Measurements from ENCODE around the gene DHCR7.

The DHCR7 gene, protein sequence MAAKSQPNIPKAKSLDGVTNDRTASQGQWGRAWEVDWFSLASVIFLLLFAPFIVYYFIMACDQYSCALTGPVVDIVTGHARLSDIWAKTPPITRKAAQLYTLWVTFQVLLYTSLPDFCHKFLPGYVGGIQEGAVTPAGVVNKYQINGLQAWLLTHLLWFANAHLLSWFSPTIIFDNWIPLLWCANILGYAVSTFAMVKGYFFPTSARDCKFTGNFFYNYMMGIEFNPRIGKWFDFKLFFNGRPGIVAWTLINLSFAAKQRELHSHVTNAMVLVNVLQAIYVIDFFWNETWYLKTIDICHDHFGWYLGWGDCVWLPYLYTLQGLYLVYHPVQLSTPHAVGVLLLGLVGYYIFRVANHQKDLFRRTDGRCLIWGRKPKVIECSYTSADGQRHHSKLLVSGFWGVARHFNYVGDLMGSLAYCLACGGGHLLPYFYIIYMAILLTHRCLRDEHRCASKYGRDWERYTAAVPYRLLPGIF
- long read RNA-seq, donor 1, transcript DHCR7-201 (9 exons, 2,666 nt) = major isoform, 10 of 10 reads
- long read RNA-seq, donor 1, partial matches to known transcripts = 0 of 10 reads
- long read RNA-seq, donor 1, other reads (novel, unspliced or antisense) = 0 of 10 reads
- long read RNA-seq, donor 2, transcript DHCR7-201 (9 exons, 2,666 nt) = major isoform, 5 of 6 reads
- long read RNA-seq, donor 2, partial matches to known transcripts = 0 of 6 reads
- long read RNA-seq, donor 2, other reads (novel, unspliced or antisense) = 0 of 6 reads
- long read RNA-seq, donor 3, transcript DHCR7-201 (9 exons, 2,666 nt) = major isoform, 6 of 7 reads
- long read RNA-seq, donor 3, partial matches to known transcripts = 0 of 7 reads
- long read RNA-seq, donor 3, other reads (novel, unspliced or antisense) = 0 of 7 reads
- long read RNA-seq, donor 4, transcript DHCR7-201 (9 exons, 2,666 nt) = major isoform, 8 of 22 reads
- long read RNA-seq, donor 4, partial matches to known transcripts = 11 of 22 reads
- long read RNA-seq, donor 4, other reads (novel, unspliced or antisense) = 0 of 22 reads
- long read RNA-seq, donor 5, transcript DHCR7-201 (9 exons, 2,666 nt) = major isoform, 13 of 13 reads
- long read RNA-seq, donor 5, partial matches to known transcripts = 0 of 13 reads
- long read RNA-seq, donor 5, other reads (novel, unspliced or antisense) = 0 of 13 reads
- long read RNA-seq, donor 6, transcript DHCR7-201 (9 exons, 2,666 nt) = major isoform, 9 of 18 reads
- long read RNA-seq, donor 6, partial matches to known transcripts = 8 of 18 reads
- long read RNA-seq, donor 6, other reads (novel, unspliced or antisense) = 0 of 18 reads
- long read RNA-seq, donor 7, transcript DHCR7-201 (9 exons, 2,666 nt) = major isoform, 12 of 31 reads
- long read RNA-seq, donor 7, partial matches to known transcripts = 11 of 31 reads
- long read RNA-seq, donor 7, other reads (novel, unspliced or antisense) = 8 of 31 reads
- long read RNA-seq, donor 8, transcript DHCR7-201 (9 exons, 2,666 nt) = major isoform, 11 of 20 reads
- long read RNA-seq, donor 8, partial matches to known transcripts = 0 of 20 reads
- long read RNA-seq, donor 8, other reads (novel, unspliced or antisense) = 9 of 20 reads

DNA sequence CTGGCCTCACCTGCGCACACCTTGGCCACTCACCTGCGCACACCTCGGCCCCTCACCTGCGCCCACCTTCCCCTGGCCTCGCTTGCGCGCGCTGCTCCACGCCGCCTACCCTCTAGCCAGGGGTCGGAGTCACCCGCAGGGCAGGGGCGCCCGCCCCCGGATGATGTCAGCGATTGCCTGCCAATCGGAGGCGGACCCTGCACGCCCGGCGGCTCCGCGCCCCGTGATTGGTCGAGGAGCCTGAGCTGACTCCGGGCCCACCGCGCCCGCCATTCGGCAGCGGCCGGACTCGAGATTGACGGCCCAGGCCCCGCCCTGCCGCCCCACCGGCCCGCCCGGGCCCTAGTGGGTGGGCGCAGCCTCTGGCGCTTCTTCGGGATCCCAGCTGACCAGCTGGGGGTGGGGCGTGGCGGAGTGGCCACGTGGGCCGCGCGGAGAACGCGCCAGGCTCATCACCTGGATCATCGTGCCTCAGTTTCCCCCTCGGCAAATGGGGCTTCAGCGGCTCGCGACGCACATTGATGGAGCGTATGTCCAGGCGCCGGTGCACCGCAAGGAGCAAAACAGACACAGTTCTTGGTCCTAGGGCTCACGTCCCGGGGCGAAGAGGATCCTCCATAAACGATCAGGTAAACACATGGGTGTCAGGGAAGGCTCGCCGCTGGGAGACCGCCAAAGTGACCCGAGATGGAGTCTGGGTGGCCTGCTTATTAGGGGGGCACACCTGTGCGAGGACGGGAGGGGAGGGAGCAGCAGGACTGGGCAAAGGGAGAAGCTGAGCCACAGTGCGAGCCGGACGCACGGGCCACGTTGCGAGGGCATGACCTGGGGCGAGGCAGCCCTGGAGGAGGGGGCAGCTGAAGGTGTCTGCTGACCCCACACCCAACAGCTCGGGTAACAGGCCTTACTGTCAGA lies at the start of gene DHCR7:
TSS of gene DHCR7 (minus strand) at position 137 of the 915 bp plus-strand sequence. CDS start 3,441 bp downstream, outside the sequence.
- DNase-seq = no peak

DNA sequence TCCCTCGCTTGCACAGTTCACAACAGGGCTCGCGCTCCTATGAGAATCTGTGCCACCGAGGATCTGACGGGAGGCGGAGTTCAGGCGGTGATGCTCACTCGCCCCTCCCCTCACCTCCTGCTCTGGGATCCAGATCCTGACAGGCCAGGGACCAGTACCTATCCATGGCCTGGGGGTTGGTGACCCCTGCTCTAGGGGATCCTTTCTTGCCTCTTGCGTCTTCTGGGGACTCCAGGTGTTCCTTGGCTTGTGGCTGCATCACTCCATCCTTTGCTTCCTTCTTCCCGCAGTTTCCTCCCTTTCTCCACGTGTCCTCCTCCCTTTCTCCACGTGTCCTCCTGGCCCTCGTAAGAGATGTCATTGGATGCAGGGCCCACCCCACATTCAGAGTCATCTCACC lies 48.2 kb upstream of the DHCR7 start:
- DNase-seq = no peak

DNA sequence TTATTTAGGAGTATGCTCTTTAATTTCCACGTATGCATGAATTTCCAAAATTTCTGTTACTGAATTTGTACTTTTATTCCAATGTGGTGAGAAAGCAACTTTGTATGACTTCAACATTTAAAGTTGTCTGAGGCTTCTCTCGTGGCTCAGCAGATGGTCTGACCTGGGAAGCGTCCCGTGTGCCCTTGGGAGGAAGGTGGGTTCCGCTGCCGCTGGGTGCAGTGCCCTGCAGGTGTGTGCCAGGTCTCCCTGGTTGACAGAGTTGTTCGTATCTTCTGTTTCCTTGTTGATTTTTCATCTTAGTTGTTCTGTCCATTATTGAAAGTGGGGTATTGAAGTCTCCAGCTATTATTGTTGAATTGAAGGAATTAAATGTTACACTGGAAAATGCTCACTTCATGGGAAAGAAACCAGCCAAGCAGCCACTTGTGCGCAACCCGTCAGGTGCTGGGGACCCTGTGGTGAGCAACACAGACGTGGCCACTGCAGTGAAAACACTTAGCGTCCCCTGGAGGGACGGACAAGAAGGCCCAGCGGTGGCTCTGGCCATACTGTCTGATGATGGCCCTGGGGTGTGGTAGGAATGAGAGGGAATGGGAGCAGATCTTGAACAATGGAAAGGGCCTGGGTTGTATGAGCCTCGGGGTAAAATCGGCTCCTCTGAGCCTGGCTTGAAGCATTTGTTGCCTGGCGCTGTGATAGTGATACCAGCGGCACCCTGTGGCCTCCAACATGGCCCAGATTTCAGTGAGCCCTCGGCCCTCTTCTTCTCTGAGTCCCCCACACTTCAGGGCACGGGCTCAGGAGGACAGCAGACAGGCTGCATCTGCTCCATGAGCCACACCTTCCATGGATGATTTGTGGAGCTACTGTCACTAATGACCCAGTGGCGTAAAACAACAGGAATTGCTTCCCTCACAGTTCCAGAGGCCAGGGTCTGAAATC lies 47.4 kb upstream of the DHCR7 start:
- no peak for DNase-seq

DNA sequence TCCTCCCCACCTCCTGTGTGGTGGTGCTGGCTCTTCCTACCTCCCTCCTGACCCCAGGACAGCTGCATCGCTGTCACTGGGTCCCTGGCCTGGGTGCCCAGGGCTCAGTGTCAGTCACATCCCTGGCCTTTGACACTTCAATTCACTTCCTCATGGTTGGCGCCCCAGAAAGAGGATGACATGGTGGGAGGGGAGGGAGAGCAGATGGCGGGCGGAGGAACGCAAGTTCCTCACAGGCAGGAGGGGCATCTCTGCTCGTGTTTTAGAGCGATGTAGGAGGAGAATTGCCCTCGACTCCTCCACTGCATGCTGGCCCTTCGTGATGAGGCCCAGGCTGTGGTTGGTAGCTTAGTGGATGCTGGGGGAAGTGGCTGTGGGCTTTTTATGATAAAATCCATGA lies 43.7 kb upstream of the DHCR7 start:
- DNase-seq = no peak

DNA sequence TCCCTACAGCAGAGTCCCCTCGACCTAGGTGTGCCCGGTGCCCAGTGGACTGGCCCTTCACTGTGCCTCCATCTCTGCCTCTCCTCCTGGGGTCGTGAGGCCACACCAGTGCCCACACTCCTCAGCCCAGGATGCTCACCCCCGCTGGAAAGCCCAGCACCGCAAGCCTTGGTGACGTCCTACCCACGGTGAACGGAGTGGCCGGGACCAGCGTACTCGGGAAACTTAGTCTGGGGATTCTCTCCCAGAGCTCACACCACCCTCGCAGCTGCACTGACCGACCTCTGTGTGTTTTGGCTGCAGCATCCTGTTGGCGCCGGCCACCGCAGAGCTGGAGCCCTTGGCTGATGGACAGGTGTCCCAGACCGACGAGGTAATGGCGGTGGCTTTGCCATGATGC lies 43.3 kb upstream of the DHCR7 start:
- no peak for DNase-seq

DNA sequence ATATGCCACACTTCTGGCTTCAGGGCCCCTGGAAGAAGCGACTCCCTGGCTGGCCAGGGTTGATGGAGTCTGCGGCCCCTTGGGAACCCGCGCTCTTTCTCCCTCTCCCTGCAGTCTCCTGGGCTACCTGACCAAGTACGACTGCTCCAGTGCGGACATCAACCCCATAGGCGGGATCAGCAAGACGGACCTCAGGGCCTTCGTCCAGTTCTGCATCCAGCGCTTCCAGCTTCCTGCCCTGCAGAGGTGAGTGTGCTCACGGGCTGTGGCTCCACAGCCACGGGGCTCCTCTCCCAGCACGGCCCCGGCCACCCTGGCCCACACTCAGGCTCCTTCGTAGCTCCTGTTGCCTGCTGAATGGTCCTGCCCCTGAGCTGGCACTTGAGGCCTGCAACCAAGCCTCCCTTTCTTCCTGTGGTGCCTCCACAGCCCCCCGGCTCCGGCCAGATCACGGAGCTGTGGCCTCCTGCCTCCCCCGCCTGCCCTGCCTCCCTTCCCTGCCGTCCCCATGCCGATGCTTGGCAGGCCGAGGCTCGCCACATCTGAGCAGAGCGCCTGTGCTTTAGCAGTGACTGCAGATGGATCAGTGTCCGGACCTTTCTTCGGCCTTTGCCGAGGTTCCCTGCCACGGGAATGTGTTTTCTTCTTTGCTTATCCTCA lies 42.7 kb upstream of the DHCR7 start:
- no peak for DNase-seq

DNA sequence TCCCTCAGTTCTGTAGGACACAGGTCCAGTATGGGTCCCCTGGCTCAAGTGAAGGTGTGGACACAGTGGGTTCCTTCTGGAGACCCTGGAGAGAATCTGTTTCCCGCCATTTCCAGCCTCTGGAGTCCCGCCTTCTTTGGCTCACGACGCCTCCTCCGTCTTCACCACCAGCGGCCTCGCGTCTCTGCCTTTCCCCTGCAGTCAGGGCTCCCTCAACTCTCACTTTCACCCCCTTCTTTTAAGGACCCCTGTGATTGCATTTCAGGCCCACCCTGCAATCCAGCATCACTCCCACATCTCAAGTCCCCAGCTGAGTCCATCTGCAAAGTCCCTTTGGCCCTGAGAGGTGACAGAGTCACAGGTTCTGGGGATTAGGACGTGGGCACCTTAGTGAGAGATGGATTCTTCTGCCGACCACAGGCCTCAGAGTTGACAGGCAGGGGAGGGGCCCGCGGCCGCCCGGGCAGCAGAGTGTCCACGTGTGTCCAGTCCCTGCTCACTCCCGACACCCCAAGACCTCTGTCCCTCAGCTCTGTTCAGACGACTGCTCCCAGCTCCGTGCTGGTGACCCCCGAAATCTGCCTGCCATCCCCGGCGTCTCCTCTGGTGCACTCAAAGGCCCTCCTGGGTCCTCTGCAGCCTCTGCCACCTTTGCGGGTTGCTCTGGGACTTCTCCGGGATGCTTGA lies 42.0 kb upstream of the DHCR7 start:
- DNase-seq = no peak

DNA sequence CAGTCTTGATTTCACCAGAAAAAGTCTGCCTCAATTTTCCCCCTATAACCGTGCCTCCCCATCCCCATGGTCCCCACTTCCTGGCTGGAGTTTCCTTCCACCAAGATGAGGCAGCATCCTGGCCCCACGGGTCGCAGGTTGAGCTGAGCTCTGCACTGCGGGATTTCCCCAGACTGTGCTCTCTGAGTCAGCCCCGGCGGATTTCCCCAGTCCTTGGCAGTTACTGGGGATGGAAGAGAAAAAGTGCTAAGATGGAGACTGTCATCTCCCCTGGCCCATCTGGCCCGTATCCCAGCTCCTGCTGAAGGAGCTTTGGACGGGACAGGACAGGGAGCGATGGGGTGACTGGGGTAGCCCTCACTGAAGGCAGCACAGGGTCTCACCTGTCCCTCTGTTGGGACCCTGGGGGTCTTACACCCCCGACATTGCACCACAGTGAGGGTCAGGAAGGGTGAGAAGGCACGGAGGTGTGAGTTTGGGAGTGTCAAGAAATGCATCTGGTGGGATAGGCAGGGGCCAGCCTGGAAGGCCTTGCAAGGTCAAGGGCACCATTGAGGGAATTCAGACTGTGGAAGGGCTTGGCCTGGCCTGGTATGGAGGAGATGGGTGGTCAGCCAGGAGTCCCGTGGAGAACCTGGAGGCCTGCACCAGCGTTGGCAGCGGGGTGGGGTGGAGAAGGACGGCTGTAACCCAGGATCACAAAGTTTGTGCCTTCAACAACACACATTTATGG lies 41.3 kb upstream of the DHCR7 start:
- DNase-seq = no peak

DNA sequence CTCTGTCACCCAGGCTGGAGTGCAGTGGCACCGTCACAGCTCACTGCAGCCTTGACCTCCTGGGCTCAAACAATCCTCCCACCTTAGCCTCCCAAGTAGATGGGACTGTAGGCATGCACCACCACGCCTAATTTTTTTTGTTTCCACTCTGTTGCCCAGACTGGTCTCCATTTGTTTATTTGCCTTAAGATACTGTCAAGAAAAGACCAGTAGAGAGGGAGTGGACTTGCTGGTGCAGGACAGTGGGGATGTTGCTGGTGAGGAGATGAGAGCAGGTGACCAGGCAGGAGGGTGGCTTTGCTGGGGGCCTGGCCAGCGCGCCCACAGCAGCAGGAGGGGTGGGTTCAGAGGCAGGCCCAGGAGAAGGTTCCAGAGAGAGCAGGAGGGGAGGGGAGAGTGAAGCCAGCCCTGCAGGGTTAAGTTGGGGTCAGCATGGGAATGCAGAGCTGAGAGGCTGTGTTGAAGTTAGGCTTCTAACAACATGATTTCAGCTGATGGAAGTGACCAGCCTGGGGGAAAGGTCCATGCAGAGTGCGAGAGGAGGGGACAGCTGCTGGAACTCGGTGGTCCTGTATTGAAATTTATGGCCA lies 40.6 kb upstream of the DHCR7 start:
- DNase-seq = peak; percentile 39

DNA sequence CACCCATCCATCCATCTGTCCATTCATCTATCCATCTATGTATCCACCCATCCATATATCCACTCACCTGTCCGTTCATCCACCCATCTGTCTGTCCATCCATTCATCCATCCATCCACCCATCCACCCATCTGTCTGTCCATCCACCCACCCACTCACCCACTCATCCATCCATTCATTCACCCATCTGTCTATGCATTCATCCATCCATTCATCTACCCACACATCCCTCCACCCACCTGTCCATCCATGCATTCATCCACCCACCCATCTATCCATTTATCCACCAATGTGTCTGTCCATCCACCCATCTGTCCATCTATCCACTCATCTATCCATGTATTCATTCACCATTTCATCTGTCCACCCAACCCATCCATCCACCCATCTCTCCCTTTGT lies 38.1 kb upstream of the DHCR7 start:
- no peak for DNase-seq

DNA sequence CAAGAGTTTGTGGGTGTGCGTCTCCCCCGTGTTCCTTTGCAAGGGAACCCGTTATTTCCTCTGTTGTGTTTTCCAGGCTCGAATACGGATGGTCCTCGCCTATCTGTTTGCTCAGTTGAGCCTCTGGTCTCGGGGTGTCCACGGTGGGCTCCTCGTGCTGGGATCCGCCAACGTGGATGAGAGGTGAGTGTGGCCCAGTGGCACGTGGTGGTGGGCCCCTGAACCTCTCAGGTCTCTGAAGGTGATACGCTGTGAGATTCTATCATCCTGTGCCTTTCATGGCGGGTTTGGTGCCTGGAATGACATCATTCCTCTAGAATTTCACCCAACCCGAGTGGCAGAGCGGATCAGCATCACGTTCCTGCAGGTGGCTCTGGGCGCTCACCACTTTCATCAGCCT lies 37.3 kb upstream of the DHCR7 start:
- DNase-seq = no peak

DNA sequence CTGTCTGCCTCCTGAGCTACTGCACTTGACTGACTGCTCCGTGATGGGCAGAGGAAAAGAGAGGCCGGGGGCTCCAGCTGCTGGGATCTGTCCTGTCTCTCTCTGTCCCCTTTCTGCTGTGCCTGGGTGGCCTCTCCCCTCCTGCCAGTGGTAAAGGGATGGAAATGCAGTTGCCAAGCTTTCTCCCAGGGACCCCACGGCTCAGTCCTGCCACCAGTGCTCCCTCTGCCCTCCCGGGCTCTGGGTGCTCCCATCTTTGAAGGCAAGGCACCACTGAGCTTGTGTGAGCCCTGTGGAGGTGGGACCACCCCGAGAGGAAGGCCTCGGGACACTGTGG lies 36.8 kb upstream of the DHCR7 start:
- DNase-seq = no peak

DNA sequence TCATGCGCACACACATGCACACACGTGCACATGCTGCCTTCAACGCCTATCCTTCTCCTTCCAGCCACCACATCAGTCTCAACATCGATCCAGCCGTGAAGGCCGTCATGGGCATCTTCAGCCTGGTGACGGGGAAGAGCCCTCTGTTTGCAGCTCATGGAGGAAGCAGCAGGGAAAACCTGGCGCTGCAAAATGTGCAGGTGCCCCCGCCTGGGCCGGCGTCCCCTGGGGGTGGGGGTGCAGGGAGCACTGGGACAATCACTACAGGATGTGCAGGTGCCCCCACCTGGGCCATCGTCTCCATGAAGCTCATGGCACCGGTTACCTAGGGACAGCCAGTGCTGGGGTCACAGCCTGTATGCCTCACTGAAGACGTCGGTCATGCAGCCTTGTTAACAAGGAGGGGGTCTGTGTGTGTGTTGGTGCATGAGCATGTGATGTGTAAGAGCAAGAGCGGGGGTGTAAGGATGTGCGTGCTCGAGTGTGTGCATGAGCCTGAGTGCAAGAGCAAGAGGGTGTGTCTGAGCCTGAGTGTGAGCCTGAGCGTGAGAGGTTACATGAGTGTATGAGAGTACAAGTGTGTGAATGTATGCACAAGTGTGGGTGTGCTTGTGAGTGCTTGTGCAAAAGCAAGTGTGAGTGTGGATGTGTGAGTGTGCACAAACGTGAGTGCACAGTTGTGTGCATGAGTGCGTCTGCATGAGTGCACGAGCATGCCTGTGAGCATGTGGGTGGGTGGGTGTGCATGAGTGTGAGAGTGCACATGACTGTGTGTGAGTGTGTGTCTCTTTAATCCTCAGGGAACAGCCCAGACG lies 36.3 kb upstream of the DHCR7 start:
- no peak for DNase-seq

DNA sequence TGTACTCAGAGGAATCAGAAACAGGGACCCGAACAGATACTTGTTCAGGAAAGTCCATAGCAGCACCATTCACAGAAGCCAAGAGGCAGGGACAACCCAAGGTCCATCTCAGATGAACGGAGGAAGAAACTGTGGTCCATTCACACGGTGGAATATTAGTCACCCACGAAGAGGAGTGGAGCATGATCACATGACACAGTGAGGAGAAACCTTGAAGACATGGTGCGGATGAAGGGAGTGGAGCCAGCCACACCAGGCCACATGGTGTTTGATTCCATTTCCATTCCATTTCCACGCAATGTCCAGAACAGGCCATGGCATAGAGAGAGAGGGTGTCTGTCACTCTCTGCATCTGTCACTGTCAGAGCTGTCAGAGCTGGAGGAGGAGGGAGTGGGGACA lies 35.5 kb upstream of the DHCR7 start:
- no peak for DNase-seq

DNA sequence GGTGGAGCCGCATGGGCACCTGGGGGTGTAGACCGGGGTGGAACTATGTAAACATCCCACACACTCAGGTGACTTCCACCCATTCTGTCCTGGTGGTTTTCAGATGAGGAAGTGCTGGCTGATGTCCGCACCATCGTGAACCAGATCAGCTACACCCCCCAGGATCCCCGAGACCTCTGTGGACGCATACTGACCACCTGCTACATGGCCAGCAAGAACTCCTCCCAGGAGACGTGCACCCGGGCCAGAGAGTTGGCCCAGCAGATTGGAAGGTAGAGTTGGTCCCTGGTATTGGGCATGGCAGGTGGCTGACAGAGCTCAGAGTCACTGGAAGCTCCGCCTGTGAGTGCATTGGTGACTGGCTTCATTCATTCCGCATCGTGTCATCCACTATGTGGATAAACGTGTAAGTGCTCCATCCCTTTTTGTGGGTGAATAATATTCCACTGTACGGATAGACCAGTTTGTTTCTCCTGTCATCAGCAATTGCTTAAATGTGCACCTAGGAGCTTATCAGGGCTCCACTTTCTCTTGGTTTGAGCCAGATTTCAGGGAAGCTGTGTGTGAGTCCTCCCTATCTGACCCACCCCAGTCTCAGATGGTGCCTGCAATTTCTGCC lies 34.7 kb upstream of the DHCR7 start:
- DNase-seq = no peak

DNA sequence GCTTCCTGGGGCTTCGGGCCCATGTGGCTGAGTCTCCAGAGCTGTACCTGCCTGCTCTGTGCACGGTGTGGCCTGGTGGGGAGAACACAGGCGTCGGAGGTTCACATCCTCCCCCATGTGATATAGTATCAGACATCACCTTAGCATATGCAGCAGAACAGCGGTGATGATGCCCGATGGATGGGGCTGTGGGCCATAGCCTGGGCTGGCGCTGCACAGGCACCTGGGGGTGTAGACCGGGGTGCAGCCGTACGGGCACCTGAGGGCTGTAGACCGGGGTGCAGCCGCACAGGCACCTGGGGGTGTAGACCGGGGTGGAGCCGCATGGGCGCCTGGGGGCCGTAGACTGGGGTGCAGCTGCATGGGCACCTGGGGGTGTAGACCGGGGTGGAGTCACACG lies 34.0 kb upstream of the DHCR7 start:
- DNase-seq = no peak
